ENCODE data around the gene GFRA4.

- no peak for TF ChIP-seq HDAC2 (IDR thresholded peaks at IDR 0.05)
- TF ChIP-seq USF2 (IDR thresholded peaks at IDR 0.05): no peak
These were observed 50.2 kb downstream of the GFRA4 start for GRCh38 chr20:3612795-3613572.
